Medulla oblongata (tissue), 1 donor: Measurements from ENCODE around the gene PEX14.
"Not testable (repeated sequence)": the region's sequence is repeated elsewhere in the genome, so short reads cannot be mapped to it uniquely, and the experiment has no call there.

ENCODE experiments used
- DNase-seq: peaks from one replicate; pipeline ENCODE4 v3.0.0-alpha.2; 2015; ENCODE audit errors: extremely low spot score

PEX14 gene

DNA sequence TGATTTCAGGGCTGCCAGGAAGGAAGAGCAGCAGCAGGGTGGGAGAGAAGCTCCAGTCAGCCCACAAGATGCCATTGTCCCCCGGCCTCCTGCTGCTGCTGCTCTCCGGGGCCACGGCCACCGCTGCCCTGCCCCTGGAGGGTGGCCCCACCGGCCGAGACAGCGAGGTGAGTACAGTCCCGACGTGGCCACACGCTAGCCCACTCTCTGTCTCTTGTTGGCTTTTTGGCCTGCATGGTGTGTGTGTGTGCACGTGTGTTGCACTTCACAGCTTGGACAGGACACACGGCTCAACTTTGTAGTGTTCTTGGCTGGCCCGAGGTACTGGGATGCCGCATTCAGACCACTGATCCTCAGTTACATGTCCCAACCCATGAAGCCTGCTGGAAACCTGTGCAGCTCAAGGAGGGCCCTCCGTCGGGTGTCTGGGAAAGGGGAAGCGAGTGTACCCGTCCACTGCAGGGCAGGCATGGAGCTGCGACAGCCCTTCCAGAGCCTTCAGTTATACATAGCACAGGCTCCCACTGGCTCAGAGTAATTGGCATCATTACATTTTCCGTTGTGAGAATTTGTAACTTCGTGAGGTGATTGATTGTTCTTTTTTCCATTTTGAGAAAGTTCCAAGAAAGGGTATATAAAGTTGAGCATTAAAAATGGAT is 24.5 kb upstream of the PEX14 start:
- DNase-seq: no peak

DNA sequence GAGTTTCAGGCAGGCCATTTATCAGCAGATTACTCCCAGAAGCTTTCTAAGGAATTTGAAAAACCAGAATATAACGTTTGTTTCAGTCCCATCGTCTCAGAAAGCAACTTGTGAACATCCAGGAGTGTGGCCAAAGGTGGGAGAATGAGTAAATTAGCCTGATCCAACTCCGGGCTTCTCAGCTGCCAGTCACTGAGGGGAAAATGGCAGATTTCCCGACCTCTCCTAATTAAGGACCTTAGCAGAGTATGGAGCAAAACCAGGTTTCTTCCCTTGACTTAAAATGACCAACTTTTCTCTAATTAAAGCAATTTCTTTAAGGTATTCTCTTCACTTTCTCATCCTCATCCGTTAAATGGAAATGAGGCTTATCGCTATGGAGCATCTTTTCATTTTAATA is 23.9 kb upstream of the PEX14 start:
- no peak for DNase-seq

DNA sequence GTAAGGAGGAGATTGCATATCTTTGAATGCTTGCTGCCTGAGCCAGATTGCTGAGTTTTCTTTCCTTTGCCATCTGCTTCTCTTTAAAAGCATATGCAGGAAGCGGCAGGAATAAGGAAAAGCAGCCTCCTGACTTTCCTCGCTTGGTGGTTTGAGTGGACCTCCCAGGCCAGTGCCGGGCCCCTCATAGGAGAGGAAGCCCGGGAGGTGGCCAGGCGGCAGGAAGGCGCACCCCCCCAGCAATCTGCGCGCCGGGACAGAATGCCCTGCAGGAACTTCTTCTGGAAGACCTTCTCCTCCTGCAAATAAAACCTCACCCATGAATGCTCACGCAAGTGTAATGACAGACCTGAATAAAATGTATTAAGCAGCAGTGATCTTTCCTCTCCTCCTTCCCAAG is 23.5 kb upstream of the PEX14 start:
- DNase-seq: no peak

DNA sequence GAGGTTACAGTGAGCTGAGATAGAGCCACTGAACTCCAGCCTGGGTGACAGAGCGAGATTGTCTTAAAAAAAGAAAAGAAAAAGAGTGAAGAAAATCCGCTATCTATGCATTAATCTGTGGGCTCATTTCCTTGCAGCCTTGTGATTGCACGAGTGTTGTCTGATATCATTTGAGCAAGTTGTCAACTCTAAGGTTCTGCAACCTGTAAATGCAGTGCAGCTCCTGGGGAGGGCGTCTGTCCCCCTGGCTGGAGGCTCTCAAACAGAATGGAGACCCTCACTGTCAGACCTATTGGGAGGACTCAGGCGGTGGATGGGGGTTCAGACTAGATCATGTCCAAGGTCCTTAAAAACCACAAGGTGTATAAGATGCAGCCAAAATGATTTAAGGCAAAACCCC is 18.7 kb upstream of the PEX14 start:
- no peak for DNase-seq

DNA sequence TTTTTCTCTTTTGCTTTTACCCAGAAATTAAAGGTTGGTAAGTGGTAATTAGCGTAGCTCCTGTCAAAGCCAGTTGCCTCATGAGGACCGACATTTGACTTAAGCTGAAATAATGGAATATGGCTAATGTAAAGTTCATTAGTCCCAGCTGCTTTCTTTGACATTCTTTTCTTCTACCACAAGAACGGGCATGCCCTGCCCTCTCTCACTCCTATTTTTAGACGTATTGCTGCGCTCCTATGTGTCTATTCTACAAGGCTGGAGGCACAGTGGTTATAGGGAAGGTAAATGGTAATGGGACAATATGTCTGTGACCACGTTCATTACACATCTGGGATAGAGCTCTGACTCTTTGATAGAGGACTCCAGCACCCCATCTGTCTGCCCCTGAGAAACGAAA is 18.1 kb upstream of the PEX14 start:
- DNase-seq: no peak

DNA sequence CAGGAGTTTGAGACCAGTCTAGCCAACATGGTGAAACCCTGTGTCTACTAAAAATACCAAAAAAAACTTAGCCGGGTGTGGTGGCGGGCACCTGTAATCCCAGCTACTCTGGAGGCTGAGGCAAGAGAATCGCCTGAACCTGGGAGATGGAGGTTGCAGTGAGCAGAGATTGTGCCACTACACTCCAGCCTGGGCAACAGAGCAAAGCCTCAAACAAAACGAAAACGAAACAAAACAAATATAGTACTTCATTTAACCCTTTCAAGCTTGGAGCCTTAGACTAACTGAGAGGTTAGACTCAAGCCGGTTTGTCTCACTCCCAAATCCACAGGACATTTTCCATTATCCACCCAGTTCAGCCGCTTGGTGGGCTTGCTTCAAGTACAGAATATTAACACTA is 17.3 kb upstream of the PEX14 start:
- DNase-seq: not testable (repeated sequence)

DNA sequence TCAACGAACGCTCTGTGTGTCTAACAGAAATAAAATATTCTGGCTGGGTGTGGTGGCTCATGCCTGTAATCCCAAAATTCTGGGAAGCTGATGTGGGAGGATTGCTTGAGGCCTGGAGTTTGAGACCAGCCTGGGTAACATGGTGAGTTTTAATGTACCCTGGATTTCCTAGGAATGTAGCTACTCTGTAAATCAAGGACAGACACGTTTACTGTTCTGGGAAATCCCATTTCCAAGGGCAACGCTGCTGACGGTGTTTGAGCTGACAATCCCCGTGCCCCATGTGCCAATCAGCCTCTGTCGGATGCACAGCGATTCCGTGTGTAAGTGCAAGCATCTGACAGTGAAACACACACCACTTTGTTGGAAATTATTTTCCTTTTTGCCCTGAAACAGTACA is 16.9 kb upstream of the PEX14 start:
- DNase-seq: no peak

DNA sequence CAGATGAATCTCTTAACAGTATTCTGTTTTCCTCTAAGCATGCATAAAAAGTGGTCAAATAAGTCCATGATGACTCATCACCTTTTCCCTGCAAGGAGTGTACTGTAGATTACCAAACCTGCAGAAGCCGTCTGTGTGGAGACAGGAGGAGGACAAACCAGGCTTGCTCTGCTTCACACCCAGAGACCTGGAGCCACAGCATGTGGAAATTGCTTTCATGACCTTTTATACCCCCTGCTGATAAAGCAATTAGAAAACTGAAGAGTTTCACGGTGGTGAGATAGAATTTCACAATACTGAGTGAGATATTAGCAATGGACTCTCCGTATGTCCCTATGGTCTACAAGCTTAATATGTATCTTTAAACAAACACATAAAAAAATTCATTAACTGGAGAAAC is 15.6 kb upstream of the PEX14 start:
- DNase-seq: no peak

DNA sequence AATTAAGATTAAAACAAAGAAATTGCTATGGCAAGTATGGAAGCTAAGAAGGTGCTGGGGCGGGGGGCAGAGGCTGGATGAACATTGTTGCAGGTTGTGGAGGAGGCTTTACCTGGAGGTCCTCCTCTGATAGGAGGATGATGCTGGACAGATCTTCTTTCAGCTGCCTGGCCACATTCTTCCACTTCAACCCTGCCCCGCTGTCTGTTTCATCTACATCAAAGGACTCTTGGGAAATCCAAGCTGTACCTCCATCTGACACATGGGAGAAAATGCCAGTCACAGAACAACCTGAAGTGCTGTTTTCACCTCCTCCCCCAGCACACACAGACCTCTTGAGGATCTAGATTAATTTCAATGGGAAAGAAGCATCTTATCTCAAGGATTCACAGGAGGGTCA is 7.7 kb upstream of the PEX14 start:
- DNase-seq: no peak

DNA sequence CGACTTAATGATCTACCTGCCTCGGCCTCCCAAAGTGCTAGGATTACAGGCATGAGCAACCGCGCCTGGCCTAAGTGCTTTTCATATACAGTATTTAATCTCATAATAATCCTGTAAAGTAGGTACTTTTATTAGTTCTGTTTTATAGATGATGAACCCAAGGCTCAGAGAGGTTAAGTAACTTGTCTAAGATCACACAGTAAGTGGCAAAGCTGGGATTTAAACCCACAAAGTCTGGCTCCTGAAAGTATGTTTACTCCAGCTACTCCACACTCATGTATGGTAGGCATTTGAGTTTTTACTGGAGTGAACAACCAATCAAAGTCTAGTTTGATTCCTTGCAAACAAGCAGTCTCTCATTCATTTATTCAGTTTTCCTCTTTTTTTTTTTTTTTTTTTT is 4.7 kb upstream of the PEX14 start:
- DNase-seq: no peak

DNA sequence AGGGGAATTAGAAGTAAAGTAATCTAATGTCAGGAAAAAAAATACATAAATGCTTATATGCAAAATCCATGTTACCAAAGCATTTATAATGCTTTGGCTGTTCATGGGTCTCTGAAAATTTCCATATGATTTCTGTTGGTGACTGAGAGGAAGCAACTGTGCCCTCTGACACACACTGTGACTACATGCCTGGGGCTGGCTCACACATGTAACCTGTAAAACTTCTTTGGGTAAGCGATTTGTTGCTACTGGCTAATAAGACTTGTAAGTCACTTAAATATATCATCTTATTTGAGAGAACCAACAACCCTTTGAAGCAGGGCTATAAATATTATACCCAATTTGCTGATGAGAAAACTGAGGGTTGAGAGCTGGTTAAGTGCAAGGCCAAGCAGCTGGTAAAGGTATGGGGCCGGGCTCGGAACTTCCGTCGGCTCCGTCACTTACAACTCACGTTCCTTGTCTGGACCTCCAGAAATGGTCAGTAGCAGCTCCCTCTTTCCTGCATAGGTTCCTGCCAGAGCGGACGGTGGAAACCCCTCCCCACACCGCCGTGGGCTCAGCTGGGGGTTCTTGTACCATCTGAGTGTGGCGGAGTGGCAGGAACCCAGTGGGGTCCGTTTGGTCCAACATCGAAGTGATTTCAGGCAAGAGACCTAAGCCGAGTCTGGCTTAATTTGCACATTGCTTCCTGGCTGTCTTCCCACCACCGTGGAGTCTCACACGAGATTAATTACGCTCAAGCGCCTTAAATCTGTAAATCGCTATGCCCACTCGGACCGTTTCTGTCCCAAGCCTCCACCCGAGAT is 3.1 kb upstream of the PEX14 start:
- peak; percentile 23 for DNase-seq

DNA sequence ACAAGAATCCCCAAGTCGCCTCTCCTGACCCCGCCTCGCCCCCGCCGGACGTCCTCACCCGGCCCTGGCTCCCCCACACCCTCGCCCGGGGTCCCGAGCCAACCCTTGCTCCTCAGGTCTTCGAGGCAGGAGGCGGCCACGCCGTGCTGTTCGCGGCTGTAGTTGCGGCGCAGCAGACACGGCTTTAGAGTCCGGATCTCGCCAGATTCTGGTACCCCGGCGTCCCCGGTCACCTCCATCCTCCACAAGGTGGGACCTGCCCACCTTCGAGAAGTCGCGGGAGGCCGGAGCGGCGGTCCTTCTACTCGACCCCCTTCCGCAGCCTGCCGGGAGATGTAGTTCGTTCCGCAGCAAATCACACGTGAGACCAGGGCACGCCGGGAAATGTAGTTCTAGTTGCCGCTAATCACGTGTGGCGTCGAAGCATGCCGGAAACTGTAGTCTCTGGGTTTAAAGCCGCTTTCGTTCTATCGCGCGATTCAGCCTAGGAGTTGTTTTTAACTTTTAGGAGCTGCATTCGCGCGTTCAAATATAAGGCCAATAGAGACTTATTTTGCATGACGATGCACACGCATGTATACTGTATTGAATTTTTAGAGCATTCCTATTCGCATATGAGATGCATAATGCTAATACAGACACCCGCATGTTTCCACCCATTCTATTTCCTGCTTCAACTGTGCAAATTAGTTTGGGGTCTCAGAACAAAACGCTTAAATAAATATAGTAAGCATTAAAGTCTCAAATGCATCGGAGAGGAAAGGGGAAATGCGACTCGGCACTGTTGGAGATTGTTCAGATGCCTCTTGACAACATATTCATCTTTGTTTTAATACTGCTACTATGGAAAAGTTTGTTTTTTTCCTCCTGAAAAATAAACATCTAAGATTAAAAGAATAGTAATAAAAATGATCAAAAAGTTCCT is 2.3 kb upstream of the PEX14 start, which contains the start of gene DFFA:
TSS of gene DFFA (minus strand) at position 310 of the 925 bp plus-strand sequence. CDS start at position 239, 71 bp downstream.
- DNase-seq: peak; percentile 97

DNA sequence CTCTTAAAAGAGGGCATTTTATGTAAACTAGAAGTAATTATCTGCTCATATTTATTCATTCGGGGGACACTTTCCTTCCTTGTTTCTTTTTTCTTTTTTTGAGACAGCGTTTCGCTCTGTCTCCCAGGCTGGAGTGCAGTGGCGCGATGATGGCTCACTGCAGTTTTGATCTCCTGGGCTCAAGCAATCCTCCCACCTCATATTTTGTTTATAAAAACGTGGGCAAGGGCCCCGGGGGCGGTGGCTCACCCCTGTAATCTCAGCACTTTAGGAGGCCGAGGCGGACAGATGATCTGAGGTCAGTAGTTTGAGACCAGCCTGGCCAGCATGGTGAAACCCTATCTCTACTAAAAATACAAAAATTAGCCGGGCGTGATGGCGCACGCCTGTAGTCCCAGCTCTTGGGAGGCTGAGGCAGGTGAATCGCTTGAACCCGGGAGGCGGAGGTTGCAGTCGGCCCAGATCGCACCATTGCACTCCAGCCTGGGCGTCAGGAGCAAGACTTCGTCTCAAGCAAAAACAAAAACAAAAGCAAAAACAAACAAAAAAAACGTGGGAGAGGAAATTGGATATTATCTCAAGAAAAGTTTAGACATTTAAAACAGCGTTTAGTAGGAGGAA is 1.5 kb upstream of the PEX14 start:
- no peak for DNase-seq

DNA sequence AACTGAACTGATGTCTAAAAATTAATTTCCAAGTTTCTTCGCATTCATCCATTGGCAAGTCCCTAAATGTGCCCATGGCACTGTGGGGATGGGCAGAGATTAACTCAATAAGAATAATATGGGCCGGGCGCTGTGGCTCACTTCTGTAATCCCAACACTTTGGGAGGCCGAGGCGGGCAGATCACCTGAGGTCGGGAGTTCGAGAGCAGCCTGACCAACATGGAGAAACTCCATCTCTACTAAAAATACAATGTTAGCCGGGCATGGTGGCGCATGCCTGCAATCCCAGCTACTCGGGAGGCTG is 489 bp upstream of the PEX14 start:
- DNase-seq: not testable (repeated sequence)

DNA sequence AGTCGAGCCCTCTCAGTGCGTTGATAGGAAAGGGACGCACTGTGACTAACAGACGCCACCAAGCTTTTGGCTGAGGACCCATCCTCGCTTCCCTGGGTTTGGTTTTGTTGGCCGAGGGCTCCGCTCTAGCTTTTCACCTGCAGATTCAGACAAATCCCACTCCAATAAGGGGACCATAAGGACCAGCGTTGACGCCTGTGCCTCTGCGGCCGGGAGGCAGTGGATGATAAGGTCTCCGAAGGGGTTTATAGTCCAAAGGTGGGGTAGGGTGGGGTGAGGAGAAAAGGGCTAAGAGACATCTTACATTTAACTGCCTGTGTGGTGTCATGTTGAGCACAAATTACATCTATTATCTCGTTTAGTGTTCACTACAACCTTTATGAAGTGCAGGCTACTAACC is 760 bp downstream of the PEX14 start:
- DNase-seq: no peak

DNA sequence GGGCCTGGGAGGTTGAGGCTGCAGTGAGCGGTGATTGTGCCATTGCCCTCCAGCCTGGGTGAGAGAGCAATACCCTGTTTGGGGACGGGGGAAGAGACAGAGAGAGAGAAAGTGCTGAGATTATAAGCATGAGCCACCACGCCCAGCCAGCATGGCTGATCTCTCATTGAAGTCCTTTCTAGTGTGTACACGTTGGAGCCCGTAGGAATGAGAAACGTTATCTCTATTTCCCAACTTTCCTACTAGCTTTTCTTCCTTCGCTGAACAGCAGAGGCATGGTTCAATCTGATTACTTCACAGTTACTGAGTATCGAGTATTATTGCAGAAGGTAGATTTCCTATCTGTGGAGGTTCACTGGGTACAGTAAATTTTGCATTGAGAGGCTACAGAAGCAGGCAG is 4.5 kb downstream of the PEX14 start:
- DNase-seq: no peak

DNA sequence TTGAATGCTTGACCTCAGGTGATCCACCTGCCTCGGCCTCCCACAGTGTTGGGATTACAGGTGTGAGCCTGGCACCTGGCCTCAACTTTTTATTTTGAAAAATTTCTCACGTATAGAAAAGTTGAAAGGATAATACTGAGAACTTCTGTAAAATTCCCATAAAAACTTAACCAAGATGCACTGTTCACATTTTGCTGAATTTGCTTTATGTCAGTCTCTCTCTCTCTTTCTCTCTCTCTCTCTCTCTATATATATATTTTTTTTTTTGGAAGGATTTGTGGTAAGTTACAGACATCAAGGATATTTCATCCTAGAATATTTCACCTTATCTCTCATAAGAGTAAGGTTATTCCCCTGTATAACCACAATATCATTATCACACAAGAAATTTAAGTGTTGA is 5.9 kb downstream of the PEX14 start:
- DNase-seq: no peak

DNA sequence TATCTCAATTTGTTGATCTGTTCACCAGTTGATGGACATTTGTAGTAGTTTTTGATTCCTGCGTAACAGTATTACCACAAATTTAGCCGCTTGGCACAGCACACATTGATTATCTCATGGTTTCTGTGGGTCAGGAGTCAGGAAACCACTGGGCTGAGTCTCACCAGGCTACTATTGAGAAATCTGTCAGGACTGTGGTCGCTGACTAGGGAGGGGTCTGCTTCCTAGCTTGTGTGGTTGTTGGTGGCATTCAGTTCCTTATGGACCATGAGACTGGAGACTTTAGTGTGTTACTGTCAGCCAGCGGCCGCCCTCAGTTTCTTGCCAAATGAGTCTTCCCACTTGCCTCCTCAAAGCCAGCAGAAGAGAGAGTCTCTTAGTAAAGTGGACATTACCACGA is 9.8 kb downstream of the PEX14 start:
- DNase-seq: no peak

DNA sequence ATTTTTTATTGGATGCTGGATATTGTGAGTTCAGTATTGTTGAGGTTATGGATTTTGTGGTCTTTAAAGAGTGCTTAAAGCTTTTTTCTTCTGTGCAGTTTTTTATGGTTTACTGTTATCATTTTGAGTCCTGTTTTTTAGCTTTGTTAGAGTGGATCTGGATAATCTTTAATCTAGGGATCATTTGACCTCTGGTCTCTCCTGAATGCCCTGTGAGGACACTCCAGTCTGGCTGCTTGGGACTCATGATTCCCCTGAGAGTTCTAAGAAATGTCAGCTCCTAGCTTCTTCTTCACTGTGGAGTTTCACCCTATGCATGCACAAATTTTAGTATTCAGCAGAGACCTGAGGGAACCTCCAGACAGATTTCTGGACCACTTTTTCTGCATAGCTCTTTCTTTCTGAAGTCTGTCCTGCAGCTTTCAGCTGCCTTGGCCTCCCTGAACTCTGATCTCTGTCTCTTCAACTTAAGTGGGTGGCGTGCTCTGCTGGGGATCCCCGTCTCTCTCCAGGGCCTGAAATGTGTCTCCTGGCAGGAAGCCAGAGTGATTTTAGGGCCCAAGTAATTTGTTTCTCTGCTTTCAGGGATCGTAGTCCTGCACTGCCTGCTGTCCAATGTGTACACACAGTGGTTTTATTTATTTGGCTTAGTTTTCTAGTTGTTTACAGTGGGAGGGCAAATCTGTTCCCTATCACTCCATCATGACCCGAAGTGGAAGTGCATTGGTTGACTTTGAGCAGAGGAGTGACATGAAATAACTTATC is 14.7 kb downstream of the PEX14 start:
- no peak for DNase-seq

DNA sequence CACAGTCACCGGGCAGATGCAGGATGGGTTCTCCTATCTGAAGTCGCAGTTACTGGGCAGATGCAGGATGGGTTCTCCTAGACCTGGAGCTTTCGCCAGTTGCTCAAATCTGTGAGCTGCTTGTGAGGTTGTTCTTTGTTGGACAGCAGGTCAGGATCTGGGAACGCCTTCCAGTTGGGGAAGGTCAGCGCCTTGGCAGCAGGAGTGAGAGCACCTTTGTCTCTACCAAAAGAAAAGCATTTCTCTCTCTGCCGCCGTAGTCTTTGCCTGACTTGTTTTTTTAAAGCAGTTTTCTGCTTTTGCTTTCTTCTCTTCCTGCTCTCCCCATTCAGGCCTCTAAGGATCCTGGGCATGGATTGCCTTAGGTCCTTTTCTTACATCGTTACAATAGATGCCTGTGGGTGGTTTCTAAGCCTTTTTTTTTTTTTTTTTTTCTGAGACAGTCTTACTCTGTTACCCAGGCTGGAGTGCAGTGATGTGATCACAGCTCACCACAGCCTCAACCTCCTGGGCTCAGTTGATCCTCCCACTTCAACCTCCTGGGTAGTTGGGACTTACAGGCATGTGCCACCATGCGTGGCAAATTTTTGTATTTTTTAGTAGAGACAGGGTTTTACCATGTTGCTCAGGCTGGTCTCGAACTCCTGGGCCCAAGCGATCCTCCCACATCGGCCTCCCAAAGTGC is 15.7 kb downstream of the PEX14 start:
- no peak for DNase-seq

DNA sequence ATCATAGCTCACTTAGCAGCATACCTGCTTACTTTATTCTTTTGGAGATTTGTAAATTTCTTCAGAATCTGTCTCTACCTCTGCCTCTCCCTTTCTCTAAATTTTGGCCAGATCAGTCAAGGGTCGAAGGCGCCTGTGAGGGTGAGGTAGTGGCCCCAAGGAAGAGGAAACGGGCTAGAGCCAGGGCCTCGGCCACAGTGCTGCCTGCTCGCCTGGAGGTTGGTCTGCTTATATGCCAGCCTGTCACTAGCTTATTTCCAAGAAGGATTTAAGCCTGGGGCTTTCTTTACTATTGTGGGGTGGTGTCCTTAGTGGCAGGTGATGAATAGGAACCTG is 19.6 kb downstream of the PEX14 start:
- no peak for DNase-seq
